ENCODE data around the gene PTPRM.

- TF ChIP-seq MEIS1 (CRISPR knock-in tag; IDR thresholded peaks at IDR 0.05; ENCODE audit: borderline replicate concordance) (no peak), CTCF (tag by site-specific recombination; IDR thresholded peaks at IDR 0.05) (no peak), ZSCAN23 (tag by site-specific recombination; IDR thresholded peaks at IDR 0.05) (no peak), ZNF174 (tag by site-specific recombination; IDR thresholded peaks at IDR 0.05) (no peak), GFI1B (tag by site-specific recombination; IDR thresholded peaks at IDR 0.05) (no peak), ZSCAN5A (tag by site-specific recombination; IDR thresholded peaks at IDR 0.05) (no peak), WT1 (tag by site-specific recombination; IDR thresholded peaks at IDR 0.05) (no peak), ATF2 (tag by site-specific recombination; IDR thresholded peaks at IDR 0.05; ENCODE audit: low read depth) (no peak), KLF9 (tag by site-specific recombination; IDR thresholded peaks at IDR 0.05; ENCODE audit: low read depth) (no peak)
These were observed 29.0 kb downstream of the PTPRM start for GRCh38 chr18:7596147-7596546.

Data from HEK293 (cell line).